ENCODE data around the gene NFATC1. TPM values are rescaled to one million over a fixed set of nuclear protein-coding genes. Genes with fewer than 3 reads are reported as not detected.
A peak's percentile ranks its signal among the peaks of the same experiment; 100 is the strongest.

The NFATC1 gene
- total and polyA plus RNA-seq, 2 experiments from 2014 or later, result 4.2 to 11.3 TPM

DNA sequence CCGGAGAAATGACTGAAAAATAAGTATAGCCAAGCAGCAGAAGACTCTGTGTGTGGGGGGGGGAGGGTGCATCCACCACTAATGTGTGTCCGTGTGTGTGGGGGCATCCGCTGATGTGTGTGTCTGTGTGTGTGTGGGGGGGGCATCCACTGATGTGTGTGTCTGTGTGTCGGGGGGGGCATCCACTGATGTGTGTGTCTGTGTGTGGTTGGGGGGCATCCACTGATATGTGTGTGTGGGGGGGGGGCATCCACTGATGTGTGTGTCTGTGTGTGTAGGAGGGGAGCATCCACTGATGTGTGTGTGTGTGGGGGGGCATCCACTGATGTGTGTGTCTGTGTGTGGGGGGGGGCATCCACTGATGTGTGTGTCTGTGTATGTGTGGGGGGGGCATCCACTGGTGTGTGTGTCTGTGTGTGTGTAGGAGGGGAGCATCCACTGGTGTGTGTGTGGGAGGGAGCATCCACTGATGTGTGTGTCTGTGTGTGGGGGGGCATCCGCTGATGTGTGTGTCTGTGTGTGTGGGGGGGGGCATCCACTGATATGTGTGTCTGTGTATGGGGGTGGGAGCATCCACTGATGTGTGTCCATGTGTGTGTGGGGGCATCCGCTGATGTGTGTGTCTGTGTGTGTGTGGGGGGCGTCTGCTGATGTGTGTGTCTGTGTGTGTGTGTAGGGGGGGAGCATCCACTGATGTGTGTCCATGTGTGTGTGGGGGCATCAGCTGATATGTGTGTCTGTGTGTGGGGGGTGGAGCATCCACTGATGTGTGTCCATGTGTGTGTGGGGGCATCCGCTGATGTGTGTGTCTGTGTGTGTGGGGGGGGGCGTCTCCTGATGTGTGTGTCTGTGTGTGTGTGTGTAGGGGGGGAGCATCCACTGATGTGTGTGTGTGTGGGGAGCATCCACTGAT is 125.0 kb downstream of the NFATC1 start:
- no peak overlapping the region for H3K27ac ChIP-seq
- peaks cover 6% of the 10 kb centered on the region for H3K4me1 ChIP-seq (ENCODE audit: insufficient read depth)
- peak overlapping the region; percentile 68 for H3K4me2 ChIP-seq
- 29% methylated on average over 3 of the region's 9 CpGs for WGBS (ENCODE audit: low lambda C conversion rate, missing lambda C conversion rate)
- no peak overlapping the region for H3K4me3 ChIP-seq
- H4K20me1 ChIP-seq (ENCODE audit: insufficient read depth, poor library complexity, severe bottlenecking), result no peaks in the 10 kb centered on the region
- no peaks in the 10 kb centered on the region for H3K9me2 ChIP-seq (replicated peaks; ENCODE audit: insufficient read depth)
- TF ChIP-seq EZH2 (IDR thresholded peaks at IDR 0.05; ENCODE audit: borderline replicate concordance) (no peak), EZH2phosphoT487 (IDR thresholded peaks at IDR 0.05; ENCODE audit: low read depth, severe bottlenecking, unreplicated experiment) (no peak), CTCF (IDR thresholded peaks at IDR 0.05; ENCODE audit: poor library complexity) (no peak)
- H3K79me2 ChIP-seq, result no peaks in the 10 kb centered on the region
- no peaks in the 10 kb centered on the region for H3K27me3 ChIP-seq
- no peaks in the 10 kb centered on the region for H3K9me3 ChIP-seq (ENCODE audit: low read depth)
- no peak for DNase-seq (ENCODE audit: low spot score)
- no peak overlapping the region for H2AFZ ChIP-seq
- no peaks in the 10 kb centered on the region for H3K36me3 ChIP-seq (replicated peaks; ENCODE audit: insufficient read depth, low read depth)

DNA sequence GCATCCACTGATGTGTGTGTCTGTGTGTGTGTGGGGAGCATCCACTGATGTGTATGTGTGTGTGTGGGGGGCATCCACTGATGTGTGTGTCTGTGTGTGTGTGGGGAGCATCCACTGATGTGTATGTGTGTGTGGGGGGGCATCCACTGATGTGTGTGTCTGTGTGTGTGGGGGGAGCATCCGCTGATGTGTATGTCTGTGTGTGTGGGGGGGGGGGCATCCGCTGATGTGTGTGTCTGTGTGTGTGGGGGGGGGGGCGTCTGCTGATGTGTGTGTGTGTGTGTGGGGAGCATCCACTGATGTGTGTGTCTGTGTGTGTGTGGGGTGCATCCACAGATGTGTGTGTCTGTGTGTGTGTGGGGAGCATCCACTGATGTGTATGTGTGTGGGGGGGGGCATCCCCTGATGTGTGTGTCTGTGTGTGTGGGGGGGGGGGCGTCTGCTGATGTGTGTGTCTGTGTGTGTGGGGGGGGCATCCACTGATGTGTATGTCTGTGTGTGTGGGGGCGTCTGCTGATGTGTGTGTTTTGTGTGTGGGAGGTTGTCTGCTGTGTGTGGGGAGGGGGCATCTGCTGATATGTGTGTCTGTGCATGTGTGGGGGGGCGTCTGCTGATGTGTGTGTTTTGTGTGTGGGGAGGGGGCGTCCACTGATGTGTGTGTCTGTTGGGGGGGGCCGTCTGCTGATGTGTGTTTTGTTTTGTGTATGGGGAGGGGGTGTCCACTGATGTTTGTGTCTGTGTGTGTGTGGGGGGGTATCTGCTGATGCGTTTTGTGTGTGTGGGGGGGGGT is 125.9 kb downstream of the NFATC1 start:
- Histone ChIP-seq H3K36me3 (replicated peaks; ENCODE audit: insufficient read depth, low read depth) (no peaks in the 10 kb centered on the region), H3K4me1 (ENCODE audit: insufficient read depth) (peaks cover under 1% of the 10 kb centered on the region), H3K4me2 (no peak overlapping the region), H2AFZ (no peak overlapping the region), H3K27me3 (no peaks in the 10 kb centered on the region), H3K9me3 (ENCODE audit: low read depth) (no peaks in the 10 kb centered on the region), H3K79me2 (no peaks in the 10 kb centered on the region), H4K20me1 (ENCODE audit: insufficient read depth, poor library complexity, severe bottlenecking) (no peaks in the 10 kb centered on the region), H3K27ac (no peak overlapping the region), H3K9me2 (replicated peaks; ENCODE audit: insufficient read depth) (no peaks in the 10 kb centered on the region), H3K4me3 (no peak overlapping the region)
- no CpG with 5 or more reads among the region's 9 CpGs for WGBS (ENCODE audit: low lambda C conversion rate, missing lambda C conversion rate)
- no peak for TF ChIP-seq EZH2 (IDR thresholded peaks at IDR 0.05; ENCODE audit: borderline replicate concordance)
- DNase-seq (ENCODE audit: low spot score), result no peak

DNA sequence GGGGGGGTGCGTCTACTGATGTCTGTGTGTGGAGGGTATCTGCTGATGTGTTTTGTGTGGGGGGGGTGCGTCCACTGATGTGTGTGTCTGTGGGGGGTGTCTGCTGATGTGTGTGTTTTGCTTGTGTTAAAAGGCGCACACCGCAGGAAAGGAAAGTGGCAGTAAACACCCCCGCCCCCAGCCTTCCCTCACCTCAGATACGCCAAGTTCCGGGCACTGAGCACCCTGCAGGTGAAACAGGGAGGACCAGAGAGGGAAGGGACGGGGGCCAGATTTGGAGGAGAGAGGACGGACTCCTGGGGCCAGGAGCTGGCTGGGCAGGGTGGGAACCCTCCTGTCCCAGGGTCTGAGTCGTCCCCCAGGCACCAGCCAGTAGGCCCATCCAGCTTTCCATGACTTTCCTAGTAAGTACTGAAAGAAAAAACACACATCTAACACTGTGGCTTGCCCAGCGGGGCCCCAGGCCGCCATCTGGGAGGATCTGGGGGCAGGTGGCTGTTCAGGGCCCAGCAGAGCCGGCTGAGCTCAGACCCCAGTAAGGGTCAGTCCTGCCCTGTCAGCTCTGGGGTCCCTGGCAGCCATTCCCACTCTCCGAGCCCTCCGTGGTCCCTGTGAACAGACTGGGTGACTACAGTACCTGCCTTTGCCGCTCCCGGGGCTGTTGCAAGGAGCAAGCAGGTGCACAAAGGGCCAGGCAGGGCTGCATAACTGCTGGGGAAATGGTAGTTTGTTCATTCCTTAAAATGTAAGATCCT is 126.9 kb downstream of the NFATC1 start:
- H2AFZ ChIP-seq, result no peak overlapping the region
- H3K36me3 ChIP-seq (replicated peaks; ENCODE audit: insufficient read depth, low read depth), result no peaks in the 10 kb centered on the region
- no peak for DNase-seq (ENCODE audit: low spot score)
- H3K9me2 ChIP-seq (replicated peaks; ENCODE audit: insufficient read depth), result no peaks in the 10 kb centered on the region
- WGBS (ENCODE audit: low lambda C conversion rate, missing lambda C conversion rate), result 95% methylated on average over 17 of the region's 17 CpGs
- TF ChIP-seq CTCF (IDR thresholded peaks at IDR 0.05; ENCODE audit: poor library complexity), result no peak
- no peak for TF ChIP-seq EZH2 (IDR thresholded peaks at IDR 0.05; ENCODE audit: borderline replicate concordance)
- no peaks in the 10 kb centered on the region for H3K4me1 ChIP-seq (ENCODE audit: insufficient read depth)
- H3K79me2 ChIP-seq, result no peaks in the 10 kb centered on the region
- no peaks in the 10 kb centered on the region for H3K9me3 ChIP-seq (ENCODE audit: low read depth)
- H4K20me1 ChIP-seq (ENCODE audit: insufficient read depth, poor library complexity, severe bottlenecking), result no peaks in the 10 kb centered on the region
- H3K27ac ChIP-seq, result no peak overlapping the region
- H3K27me3 ChIP-seq, result no peaks in the 10 kb centered on the region
- no peak overlapping the region for H3K4me2 ChIP-seq
- H3K4me3 ChIP-seq, result no peak overlapping the region
